ENCODE measurements around the gene NFATC1.

DNA sequence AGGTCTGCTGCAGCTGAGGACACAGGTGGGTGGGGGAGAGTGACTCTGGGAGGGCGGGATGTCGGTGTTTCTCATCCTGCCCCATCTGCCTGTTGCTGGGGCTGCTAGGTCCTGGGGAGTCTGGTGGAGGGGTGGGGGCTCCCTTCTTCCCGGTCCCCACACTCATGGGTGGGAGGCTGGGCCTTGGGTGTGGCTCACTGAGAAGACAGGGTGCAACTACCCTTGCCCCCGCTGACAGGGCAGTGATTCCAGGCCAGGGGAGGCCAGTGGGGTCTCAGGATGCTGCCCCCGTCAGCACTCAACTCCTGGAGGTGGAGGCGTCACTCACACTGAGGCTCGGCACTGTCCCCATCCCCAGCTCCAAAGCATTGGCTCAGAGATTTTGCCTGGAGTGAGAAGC lies 7.7 kb upstream of the NFATC1 start:
- TF ChIP-seq, protein P1, sequence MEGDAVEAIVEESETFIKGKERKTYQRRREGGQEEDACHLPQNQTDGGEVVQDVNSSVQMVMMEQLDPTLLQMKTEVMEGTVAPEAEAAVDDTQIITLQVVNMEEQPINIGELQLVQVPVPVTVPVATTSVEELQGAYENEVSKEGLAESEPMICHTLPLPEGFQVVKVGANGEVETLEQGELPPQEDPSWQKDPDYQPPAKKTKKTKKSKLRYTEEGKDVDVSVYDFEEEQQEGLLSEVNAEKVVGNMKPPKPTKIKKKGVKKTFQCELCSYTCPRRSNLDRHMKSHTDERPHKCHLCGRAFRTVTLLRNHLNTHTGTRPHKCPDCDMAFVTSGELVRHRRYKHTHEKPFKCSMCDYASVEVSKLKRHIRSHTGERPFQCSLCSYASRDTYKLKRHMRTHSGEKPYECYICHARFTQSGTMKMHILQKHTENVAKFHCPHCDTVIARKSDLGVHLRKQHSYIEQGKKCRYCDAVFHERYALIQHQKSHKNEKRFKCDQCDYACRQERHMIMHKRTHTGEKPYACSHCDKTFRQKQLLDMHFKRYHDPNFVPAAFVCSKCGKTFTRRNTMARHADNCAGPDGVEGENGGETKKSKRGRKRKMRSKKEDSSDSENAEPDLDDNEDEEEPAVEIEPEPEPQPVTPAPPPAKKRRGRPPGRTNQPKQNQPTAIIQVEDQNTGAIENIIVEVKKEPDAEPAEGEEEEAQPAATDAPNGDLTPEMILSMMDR (IDR thresholded peaks at IDR 0.05): no peak
- no peak for TF ChIP-seq EP300 (IDR thresholded peaks at IDR 0.05)
